GM19240 (cell line): ENCODE data around the gene ITGAL.
"Not testable (repeated sequence)": the region's sequence is repeated elsewhere in the genome, so short reads cannot be mapped to it uniquely, and the experiment has no call there.

Source experiments
- DNase-seq: peaks from one replicate; pipeline ENCODE4 v3.0.0; 2011; ENCODE audit warnings: low spot score; ENCODE audit not compliant: insufficient read length

The ITGAL gene

DNA sequence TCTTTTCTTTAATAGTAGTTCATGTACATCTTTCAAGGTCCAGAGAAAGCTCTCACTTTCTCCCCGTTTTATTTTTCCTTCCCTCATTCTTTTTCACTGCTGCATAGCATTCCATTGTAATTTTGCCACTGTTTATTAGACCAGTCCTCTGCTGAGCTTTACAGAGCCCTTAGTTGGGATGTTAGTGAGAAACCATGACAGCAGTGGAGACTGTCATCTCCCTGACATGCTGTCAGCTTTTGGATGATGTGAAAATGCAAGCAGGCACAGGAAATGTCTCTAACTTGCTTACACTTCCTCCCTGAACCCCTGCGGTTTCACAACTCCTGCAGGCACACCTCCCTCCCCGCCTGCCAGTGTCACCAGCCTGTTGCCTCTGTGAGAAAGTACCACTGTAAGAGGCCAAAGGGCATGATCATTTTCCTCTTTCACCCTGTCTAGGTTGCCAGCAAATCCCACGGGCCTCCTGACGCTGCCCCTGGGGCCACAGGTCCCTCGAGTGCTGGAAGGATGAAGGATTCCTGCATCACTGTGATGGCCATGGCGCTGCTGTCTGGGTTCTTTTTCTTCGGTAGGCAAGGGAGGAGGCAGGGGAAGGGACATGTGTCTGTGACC, at the start of gene ITGAL:
Gene ITGAL (plus strand): TSS at position 415 of the 615 bp plus-strand sequence. CDS start 96 bp downstream, at position 511.
- peak; percentile 70 for DNase-seq

DNA sequence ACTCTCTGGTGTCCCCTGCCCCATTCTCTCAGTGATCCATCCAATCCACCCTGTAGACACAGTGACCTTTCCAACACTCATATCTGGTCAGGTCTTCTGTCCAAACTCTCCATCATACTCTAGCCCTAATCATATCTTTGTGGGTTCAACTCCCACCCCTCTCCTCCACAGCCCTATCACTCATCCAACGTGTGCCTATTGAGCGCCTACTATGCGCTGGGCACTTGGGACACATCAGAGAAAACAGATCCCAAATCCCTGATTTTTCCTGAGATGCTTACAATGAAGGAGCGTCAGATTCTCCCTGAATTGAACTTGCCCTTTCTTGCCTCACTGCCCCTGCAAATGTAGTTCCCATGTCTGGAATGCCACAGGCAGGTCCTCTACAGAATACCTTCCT, 44.5 kb upstream of the ITGAL start:
- DNase-seq: no peak

DNA sequence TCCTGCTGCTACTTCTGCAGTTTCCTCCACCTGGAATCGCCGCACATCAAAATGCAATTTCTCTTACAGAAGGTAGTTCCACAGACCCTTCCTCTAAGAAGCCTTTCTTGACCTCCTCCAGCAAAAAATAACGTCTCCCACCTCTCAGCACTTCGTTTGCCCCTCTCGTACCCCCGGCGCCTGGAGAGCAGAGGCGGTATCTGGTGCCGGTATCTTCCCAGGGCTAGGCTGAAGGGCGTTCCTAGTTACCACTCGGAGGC, 43.2 kb upstream of the ITGAL start:
- no peak for DNase-seq

GRCh38 chr16:30429678-30430427, 42.7 kb upstream of the ITGAL start, which contains the start of gene DCTPP1:
Gene DCTPP1 (minus strand): TSS chr16:30430030. CDS start chr16:30429980, 50 bp downstream.
- DNase-seq: peak; percentile 92

GRCh38 chr16:30430428-30430970, 42.0 kb upstream of the ITGAL start:
- no peak for DNase-seq

DNA sequence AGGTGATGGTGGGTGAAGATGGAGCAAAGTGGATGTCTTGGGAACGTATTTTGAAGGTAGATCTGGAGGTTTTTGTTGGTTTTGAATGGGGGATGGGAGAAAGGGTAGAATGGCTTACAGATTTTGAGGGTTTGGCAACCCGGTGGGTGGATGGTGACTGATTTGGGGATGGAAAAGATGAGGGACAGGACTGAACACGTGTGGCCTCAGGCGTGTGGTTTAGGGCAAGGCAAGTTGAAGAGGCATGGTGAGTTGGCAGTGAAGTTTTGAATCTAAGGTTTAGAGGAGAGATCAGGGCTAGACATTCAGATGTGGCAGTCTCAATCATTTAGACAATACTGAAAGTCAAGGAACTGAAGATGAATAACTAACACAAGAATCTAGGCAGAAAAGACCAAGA, 37.7 kb upstream of the ITGAL start:
- DNase-seq: no peak

DNA sequence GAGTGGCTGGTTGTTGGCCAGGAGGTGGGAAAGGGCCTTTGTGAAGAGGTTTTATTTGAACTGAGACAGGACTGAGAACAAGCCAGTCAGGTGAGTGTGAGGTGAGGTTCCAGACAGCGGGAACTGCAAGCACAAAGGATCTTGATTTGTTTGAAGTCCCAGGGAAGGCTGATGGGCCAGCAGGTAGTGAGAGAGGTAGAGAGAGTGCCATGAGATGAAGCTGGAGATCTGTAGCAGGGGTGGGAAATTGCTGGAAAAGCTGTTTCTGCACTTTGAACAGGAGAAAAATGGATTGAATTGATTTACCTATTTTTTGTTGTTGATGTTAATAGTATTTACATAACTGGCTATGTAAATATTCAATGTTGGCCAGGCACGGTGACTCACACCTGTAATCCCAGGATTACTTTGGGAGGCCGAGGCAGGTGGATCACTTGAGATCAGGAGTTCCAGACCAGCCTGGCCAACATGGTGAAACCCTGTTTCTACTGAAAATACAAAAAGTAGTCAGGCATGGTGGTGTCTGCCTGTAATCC, 35.0 kb upstream of the ITGAL start:
- DNase-seq: no peak

DNA sequence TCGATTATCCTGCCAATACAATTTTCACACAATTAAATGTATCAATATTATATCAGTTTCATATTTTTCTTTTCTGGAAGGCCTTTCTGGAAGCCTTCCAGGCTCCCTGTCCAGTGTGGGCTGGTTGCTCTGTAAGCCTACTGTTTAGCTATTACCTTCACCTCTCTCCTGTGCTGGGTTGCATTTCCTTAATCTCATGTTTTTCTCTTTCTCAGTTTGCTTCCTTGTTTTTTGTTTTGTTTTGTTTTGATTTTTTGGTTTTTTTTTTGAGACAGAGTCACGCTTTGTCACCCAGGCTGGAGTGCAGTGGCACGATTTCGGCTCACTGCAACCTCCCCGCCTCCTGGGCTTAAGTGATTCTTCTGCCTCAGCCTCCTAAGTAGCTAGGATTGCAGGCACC, 33.7 kb upstream of the ITGAL start:
- no peak for DNase-seq

DNA sequence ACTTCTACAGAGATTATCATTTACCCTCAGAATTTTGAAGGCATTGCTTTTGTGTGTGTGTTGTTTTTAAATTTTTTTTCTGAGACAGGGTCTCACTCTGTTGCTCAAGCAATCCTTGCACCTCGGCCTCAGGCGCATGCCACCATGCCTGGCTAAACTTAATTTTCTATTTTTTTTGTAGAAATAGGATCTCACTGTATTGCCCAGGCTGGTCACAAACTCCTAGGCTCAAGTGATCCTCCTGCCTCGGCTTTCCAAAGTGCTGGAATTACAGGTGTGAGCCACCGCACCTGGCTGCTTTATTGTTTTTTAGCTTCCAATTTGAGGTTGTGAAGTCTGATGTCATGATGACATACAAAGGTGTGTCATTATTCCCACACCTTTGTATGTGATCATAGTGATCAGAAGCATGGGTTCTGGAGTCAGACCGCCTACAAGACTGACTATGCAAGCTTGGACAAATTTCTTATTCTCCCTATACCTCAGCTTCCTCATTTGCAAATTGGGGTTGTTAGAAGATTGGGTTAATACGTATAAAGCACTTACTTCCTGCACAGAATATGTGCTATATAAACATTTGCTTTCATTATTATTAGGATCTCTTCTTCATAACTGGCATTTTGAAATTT, 32.7 kb upstream of the ITGAL start:
- DNase-seq: no peak

DNA sequence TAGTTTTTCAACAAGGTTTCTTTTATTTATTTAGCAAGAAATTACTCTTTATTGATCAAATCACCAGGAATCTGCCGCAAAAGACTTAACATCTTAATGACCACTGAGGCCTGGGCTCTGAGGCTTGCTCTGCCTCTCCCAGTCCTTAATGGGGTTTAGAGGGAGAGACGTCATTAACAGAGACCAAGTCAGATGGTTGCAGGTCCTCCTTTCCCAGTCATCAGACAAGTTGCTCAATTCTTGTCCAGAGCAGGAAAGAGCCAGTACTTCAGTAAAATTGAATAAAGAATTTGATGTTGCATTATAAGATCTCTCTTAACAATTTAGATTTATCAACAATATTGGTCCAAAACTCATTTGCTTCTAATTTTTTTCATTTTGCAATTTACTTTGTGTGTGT, 28.9 kb upstream of the ITGAL start:
- DNase-seq: no peak

GRCh38 chr16:30444231-30445148, 28.1 kb upstream of the ITGAL start:
- no peak for DNase-seq

DNA sequence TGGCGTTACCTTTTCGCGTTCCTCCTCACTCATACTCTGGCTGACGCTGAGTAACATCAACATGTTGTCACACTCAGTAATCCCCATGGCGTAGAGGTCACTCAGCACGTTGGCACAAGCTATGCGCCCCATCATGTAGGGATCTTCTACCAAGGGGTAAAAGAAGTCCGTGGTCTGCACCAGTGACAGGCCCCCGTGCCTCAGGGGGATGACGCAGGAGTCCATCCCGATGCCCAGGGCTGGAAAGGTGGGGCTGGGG, 27.5 kb upstream of the ITGAL start:
- no peak for DNase-seq

- peak; percentile 64 for DNase-seq
Measured at GRCh38 chr16:30445408-30446202, 26.9 kb upstream of the ITGAL start, which contains the start of gene SEPHS2. Gene SEPHS2 (minus strand): TSS chr16:30445874. CDS start chr16:30445727, 147 bp downstream.

GRCh38 chr16:30446203-30446595, 26.3 kb upstream of the ITGAL start:
- DNase-seq: no peak

DNA sequence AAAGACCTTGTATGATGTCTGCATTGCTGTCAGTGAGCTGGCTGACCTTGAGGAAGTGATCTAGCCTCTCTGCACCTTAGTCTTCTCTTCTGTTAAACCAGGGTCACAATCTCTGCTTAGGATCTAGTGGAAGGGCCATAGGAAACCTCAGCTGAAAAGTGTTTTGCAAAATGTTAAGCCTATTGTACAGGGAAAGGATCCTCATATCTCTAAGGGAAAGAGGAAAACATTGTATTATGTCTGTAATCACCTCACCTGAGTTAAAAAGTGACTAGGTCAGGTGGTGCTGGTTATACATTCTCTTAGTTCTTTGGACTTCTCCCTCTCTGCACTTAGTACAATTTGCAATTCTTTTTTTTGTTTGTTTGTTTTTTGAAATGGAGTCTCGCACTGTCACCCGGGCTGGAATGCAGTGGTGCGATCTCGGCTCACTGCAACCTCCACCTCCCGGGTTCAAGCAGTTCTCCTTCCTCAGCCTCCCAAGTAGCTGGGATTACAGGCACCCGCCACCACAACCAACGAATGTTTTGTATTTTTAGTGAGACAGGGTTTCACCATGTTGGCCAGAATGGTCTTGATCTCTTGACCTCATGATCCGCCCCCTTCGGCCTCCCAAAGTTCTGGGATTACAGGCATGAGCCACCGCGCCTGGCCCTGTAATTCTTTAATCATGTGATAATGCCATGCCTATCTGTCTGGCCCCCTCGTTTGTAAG, 24.9 kb upstream of the ITGAL start:
- DNase-seq: no peak

- no peak for DNase-seq
Measured at GRCh38 chr16:30449116-30449435, 23.5 kb upstream of the ITGAL start.

GRCh38 chr16:30452709-30453580, 19.6 kb upstream of the ITGAL start:
- DNase-seq: not testable (repeated sequence)

DNA sequence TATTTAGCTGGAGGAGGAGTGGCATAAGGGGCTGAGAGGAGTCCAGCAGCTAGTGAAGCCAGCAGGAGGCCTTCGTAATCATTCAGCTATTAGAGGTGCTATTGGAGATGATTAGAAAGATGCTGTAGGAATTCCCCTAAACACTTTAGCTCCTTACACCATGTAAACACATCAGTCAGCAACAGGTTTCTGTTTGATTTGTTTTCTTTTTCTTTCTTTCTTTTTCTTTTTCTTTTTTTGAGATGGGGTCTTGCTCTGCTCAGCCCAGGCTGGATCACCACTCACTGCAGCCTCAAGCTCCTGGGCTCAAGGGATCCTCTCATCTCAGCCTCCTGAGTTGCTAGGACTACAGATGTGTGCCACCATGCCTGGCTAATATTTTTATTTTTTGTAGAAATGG, 16.2 kb upstream of the ITGAL start:
- DNase-seq: no peak

GRCh38 chr16:30457256-30457655, 15.3 kb upstream of the ITGAL start:
- DNase-seq: no peak
